GM19351 (cell line): ENCODE results near the gene CACHD1.

Source experiments
- ATAC-seq: cut with Tn5 transposase; IDR thresholded peaks from one replicate; pipeline ENCODE4 v1.9.1; 2021; ENCODE audit warnings: mild to moderate bottlenecking, moderate library complexity; ENCODE audit not compliant: unreplicated experiment

The CACHD1 gene

DNA sequence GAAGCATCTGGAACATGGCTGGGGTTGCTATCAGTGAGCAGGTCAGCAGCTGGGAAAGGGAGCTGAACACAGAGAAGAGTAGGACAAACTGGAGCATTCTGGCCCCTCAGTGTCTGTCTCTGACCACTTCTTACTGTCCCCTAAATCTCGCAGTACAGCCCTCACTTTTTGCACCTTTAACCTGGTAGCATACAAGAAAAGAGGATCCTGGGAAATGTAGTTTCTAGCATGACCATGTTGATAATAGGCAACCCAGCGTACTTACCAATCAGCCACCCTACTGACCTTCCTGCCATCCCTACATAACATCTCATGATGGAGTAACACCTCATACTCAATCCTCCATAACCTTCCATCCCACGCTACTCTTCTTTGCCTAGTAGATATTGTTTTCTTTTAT is 175.8 kb downstream of the CACHD1 start:
- no peak for ATAC-seq

DNA sequence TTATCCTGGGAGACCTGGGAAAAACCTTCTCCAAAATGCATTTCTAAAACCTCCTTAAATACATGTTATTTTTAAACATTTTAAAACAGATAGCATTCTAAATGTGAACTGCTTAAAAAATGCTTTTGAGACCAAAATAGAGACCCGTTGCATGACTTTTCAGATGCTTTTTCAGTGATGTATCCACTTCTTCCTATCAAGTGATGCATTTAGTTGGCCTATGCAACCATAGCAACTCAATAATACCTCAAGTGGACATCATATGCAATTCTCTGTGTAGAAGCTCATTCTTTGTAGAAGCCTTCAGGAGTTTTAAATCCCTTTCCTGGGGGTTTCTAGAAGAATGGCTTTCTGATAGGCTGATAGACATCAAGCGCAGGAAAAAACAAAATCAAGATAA is 180.5 kb downstream of the CACHD1 start:
- ATAC-seq, result no peak

DNA sequence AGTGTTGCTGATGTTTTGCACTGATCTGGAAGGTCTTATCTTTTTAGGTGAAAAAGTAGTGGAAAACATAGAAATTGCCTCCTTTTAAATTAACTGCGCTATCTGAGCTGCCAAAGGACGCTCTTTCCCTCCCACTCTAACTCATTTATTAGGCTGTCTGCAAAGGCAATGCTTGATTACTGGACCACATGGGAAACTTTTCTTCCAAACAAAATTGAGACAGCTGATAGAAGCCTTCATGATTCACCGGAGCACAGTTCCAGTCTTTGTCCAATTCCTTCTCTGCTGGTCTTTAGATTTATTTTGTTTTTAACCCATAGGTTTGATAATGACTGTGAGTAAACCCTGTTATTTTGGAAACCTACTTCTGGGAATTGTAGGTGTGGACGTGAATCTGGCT is 181.9 kb downstream of the CACHD1 start:
- ATAC-seq, result no peak

DNA sequence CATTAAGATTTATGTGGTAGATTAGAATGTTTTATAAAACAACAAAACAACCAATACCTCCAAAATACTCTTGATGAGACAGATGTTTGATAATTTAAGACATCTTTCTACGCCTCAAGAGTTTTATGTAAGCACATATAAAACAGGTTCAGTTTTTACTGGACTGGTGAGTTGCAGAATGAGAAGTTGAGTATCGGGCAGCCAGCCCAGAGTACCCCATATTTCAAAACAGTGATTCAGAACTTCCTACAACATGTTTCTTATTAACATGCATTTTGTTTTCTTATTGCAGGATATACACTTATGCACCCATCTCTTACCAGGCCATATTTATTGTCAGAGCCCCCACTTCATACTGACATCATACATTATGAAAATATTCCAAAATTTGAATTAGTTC is 183.5 kb downstream of the CACHD1 start:
- no peak for ATAC-seq

DNA sequence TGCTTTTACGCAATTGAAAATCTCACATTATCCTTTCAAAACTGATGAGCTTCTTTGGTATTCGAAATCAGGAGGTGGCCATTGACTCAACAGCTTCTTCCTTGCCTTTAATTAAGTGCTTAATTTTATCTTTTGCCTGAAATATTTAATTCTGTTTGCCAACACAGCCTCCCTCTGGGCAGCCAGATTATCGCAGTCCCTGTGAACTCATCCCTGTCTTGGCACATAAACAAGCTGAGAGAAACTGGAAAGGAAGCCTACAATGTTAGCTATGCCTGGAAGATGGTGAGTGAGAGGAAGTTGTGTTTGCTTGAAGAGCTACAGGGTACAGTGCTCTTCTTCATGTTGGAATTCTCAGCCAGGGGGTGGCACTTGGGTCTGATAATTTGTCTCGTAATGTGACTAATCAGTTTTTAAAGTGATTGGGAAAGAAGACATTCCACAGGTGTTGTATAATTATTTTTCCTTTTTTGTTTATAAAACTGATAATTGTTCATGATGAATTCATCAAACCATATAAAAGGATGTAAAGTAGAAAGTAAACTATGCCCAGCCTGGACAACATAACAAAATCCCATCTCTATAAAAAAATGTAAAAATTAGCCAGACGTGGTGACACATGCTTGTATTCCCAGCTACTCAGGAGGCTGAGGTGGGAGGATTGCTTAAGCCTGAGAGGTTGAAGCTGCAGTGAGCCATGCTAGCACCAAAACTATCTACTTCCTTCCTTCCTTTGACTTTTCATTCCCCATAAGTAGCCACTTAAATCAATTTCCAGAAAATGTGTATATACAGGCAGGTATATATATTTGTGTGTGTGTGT is 184.8 kb downstream of the CACHD1 start:
- ATAC-seq, result no peak

DNA sequence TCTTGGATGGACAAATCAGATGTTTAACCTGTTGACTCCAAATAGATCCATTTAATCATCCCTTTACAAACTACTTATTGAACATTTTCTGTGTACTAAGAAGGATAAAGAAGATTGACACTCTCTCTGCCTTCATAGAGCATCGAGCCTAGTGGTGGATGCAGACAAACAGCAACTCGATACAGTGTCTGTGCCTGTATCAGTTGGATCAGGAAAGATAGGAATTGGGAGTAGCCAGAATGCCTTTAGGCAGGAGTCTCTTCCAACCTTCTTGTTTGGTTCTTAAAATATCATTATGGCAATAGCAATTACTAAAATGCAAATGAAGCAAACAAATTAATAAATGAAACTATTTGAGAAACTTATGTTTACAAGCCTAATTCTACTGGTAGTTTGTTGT is 185.9 kb downstream of the CACHD1 start:
- ATAC-seq, result no peak

DNA sequence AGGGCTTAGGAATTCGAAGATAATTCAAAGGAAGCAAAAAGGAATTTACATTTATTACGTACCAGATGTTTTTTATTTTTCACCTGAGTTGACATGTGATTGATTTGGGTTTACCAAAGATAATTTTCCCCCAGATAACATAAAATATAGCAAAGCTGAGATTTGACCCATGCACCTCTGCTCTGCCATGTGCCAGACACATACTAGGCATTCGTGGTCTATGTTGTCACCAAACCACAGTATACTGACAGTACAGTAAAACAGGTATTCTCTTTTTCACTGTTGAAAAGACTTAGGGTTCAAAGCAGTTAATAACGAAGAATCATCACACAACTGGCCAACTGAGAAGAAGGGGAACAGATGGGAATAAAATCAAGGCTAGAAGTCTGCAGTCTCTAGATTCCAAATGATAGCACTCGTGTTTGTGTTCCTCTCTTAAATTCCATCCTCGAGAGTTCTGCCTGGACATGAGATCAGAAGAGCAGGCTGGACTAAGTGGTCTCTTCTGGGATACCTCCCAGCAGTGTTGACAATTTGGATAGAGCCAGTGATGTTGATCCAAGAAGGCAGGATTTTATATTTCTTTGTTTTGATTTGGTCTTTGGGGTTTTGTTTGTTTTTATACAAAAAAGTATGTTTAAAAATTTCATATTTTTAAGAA is 189.7 kb downstream of the CACHD1 start:
- no peak for ATAC-seq

DNA sequence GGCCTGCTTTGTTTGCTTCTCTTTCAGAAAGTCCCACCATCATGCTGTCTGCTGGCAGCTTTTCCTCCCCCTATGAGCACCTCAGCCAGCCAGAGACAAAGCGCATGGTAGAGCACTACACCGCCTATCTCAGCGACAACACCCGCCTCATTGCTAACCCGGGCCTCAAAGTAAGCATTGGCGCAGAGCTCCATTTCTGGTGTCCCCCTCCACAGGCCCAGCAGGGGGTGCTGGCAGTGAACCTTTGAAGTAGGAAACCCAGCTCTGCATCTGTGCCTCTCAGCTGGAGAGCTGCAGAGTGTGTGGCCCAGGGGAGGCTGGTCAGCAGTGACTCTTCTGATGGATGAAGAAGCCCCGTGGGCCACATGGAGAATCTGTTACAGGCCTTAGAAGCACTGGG is 193.7 kb downstream of the CACHD1 start:
- no peak for ATAC-seq

DNA sequence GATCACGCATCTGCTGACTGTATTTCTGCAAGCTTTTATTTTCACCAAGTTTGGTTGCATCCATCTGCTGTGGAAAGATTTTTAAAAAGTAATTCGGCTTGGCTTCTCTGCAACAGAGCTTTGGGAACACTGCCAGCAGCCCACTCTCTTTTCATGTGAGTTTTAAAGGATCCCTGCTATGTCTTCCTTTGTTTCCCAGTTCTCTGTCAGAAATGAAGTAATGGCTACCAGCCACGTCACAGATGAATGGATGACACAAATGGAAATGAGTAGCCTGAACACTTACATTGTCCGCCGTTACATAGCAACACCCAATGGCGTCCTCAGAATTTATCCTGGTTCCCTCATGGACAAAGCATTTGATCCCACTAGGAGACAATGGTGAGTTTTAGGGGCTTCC is 194.4 kb downstream of the CACHD1 start:
- no peak for ATAC-seq

DNA sequence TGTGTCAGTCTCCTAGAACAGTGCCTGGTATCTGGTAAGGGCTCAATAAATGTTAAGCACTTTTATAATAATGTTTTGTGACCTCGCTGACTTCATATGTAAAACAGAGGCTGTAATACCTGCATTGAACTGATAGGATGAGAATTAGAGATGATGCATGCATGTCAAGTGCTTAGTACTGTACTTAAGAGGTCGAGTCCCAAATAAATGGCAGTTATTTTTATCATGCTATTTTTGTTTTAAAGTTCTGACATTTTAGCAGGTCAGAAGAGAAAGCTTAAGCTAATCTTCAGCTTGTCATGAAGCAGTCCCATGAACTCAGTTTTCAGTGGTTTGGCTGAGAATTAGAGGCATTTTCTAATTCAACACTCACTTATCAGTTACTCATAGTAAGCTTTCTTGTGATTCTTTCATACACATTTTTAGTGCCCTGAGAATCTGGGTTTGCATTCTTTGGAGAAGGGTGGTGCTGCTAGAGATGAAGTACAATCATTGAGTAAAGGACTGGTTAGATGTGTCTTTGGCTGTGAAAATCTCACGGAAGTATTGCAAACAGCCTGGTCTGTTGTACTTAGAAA is 199.3 kb downstream of the CACHD1 start:
- ATAC-seq, result no peak

DNA sequence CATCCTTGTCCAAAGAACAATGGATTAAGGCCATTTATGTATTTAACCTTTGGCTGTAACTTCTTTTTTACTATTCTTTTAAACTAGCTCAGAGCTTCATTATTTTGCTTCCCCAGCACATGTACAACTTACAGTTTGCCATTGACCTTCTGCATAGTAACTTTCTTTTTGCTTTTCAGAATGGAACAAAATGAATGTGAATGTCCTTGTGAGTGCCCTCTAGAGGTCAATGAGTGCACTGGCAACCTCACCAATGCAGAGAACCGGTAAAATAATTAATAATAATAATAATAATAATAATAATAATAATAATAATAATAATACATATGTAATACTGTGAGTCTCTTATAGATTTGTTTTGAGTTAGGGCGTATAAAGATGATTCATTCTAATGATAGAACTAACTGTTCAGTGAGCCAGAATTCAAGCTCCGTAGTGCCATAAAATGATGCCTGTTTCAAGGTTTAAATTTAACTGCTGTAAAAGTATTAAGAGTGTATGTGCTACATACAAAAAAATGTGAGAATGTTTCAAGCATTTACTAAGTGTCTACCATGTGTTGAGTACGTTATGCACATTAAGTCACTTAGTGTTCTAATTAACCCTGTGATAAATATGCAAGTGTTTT is 205.9 kb downstream of the CACHD1 start:
- peak; percentile 82 for ATAC-seq

DNA sequence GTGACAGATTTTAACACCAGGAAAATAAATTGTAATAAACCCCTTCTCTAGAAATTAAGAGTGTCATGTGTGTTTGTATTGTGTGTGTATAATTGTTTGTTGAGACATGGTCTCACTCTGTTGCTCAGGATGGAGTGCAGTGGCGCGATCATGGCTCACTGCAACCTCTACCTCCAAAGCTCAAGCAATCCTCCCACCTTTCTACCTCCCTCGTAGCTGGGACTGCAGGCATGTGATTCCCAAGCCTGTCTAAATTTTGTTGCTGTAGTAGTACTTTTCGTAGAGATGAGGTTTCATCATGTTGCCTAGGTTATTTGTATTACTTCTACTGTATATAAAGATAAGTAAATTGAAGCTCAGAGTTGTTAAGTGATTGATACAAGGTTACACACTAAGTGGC is 206.5 kb downstream of the CACHD1 start:
- ATAC-seq, result no peak

DNA sequence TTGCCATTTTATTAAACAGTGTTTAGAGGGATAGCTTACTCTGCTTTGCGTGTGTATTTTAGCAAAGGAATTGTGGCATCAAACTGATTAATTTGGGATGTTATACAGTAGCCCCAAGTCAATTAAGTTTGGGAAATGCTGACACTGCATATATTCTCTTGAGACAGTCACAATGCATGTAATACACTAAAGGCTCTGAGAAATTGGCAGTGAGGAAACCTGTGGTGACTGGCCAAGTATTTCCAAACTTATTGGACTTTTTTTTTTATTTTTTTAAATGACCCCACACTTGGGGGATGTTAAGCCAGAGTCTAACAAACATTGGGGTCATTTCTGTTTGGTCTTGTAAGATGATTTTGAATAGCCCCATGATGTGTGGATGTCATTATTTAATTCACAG is 207.6 kb downstream of the CACHD1 start:
- no peak for ATAC-seq

DNA sequence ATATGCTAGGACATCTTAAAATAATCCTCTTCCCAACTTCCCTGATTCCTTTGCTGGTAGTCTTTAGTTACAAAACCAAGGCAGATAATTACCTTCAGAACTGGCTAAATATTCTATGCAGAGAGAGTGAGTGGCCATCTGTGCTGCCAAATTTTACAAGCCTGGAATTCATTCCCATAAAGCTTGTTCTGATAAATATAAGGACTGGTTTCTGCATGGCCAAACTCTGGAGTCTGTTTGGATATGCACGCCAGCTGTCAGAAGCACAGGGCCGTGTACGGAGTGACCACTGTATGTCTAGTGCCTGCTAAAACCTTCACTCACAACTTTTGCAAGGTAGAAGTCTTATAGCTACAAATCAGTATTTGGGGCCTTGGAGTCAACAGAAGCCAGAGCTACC is 208.4 kb downstream of the CACHD1 start:
- ATAC-seq, result no peak

DNA sequence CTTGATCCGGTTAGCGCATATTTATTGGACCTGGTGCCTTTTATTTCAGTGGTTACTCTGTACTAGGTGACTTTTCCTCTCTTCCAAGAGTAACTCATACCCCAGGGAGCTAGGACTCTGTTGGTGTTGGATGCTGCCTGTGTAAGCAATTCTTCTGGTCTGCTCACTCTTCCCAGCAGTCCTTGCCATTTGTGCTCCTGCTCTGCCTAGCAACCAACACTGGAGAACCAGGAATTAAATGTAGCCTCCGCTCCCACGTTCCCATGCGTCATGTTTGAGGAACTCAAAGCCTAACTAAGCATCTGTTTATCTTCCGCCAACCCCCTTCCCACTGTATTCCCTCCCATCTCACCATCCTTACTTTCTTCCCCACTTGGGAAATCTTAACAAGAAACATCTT is 209.2 kb downstream of the CACHD1 start:
- no peak for ATAC-seq

DNA sequence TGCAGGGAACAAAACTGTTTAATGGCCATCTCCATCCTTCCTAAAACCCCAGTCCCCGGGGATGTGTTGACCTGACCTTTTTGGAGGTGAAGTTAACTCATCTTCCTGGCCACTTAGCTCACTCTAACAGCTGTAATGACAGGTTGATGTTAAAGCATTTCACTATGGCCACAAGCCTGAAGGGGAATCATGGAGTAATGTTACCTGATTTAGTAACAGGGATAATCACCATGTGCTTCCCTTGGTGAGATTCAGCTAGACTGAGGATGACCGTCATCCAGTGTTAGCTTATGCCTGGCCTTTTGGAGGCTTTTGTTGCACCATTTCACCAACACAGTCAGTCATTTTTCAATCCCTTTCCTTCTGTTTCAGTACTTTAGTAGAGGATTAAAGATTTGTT is 210.7 kb downstream of the CACHD1 start:
- no peak for ATAC-seq

DNA sequence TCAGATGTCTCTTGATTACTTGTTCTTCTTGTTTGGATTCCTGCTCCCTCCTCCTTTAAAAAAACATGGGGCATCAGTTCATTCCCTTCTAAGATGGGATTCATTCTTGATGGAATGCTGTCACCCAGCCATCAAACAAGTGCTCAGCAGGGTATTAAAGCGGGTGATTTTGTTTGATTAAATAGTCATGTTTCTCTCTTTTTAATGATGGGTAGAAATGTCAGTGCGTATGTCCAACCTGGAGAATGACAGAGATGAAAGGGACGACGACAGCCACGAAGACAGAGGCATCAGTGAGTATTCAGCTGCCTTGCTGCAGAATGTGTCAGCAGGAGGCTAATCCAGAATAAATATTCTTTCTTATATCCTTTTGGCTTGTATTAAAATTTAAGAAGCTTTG is 211.1 kb downstream of the CACHD1 start:
- no peak for ATAC-seq

DNA sequence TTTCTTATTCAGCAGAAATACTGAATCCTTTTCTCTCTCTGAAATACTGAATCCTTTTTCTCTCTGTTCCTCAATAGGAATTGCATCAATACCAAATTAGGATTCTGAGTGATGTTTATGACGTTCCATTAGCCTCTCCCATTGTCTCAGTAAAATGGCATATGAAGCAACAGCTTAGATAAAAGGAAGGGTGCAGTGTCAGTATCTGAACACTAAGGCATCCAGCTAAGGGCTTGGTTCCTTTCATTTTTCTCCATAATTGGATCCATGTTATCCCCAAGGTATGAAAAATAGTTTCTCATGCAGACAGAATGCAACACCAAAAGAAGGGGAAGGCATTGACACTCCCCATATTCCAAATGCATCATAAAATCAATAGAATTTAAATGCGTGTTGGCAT is 213.5 kb downstream of the CACHD1 start:
- ATAC-seq, result no peak

DNA sequence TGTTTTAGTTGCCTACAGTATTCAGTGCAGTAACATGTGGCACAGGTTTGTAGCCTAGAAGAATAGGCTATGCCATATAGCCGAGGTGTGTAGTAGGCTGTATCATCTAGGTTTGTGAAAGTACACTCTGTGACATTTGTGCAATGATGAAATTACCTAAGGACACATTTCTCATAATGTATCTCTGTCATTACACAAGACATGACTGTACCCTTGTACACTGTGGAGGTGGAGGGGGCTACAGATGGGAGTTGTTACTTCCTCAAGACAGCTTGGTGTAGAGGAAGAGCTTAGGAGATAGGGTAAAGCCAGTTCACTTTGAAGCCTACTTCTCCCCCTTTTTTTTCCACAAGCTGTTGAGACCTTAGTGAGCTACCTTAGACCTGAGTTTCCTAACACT is 215.3 kb downstream of the CACHD1 start:
- ATAC-seq, result no peak

DNA sequence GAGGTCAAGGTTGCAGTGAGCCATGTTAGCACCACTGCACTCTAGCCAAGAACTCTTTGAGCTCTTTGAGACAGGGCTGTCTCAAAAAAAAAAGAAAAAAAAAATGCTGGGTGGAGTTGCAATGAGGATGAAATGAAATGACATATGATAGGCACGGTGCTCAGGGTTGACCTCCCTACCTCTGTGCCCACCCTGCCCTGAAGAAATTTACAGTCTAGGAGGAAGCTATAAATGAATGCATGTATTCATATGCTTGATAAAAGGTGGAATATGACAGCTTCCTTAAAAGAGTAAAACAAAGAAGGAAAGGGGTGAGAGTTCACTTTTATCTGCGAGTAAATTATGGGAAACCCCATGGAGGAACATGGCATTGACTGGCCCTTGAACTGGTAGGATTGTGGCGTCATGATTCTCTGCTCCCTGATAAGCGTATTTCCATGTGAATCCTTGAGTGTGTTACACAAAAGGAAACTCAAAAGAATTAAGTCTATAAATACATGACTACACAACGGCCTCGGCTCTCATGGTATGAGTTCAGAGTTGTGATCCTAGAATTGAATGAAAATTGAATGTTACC is 215.9 kb downstream of the CACHD1 start:
- ATAC-seq, result no peak
